ENCODE measurements around the gene CLPX.

GRCh38 chr15:65198571-65198970 is 13.4 kb upstream of the CLPX start:
- TF ChIP-seq CTCF (IDR thresholded peaks at IDR 0.05) (no peak), POLR2A (IDR thresholded peaks at IDR 0.05; ENCODE audit: low read depth) (no peak), POLR2AphosphoS5 (IDR thresholded peaks at IDR 0.05) (no peak), EP300 (IDR thresholded peaks at IDR 0.05) (no peak)

All from esophagus muscularis mucosa (tissue), 4 donors.